ENCODE measurements around the gene LETMD1. TPM values are rescaled to one million over a fixed set of nuclear protein-coding genes. Genes with fewer than 3 reads are reported as not detected.
A peak's percentile ranks its signal among the peaks of the same experiment; 100 is the strongest.

LETMD1 gene
- total RNA-seq, 1 donor = 56.1 TPM

- Histone ChIP-seq H2AFZ (ENCODE audit: low read length) (peak overlapping the region; percentile 72), H3K79me2 (ENCODE audit: insufficient read depth, low read length) (peaks cover 48% of the 10 kb centered on the region), H3K4me3 (ENCODE audit: insufficient read depth, low read length) (peak overlapping the region; percentile 93), H3K4me2 (ENCODE audit: insufficient read depth, low read length) (peak overlapping the region; percentile 99), H3K4me1 (ENCODE audit: insufficient read depth, low read length) (peaks cover 13% of the 10 kb centered on the region), H3K27ac (ENCODE audit: low read depth, low read length) (peak overlapping the region; percentile 68), H3K27me3 (ENCODE audit: insufficient read depth, low read length) (no peaks in the 10 kb centered on the region), H3K9me3 (ENCODE audit: low read depth, low read length) (no peaks in the 10 kb centered on the region), H4K20me1 (ENCODE audit: insufficient read depth, low read length) (peaks cover 31% of the 10 kb centered on the region), H3K36me3 (ENCODE audit: insufficient read depth, low read length) (no peaks in the 10 kb centered on the region)
- no peak for TF ChIP-seq CTCF (IDR thresholded peaks at IDR 0.05; ENCODE audit: extremely low read depth, low read depth, low read length)
- DNase-seq (ENCODE audit: insufficient read length, low spot score, missing footprints) = no peak
Observed at GRCh38 chr12:51082561-51083125, 34.5 kb downstream of the LETMD1 start.

DNA sequence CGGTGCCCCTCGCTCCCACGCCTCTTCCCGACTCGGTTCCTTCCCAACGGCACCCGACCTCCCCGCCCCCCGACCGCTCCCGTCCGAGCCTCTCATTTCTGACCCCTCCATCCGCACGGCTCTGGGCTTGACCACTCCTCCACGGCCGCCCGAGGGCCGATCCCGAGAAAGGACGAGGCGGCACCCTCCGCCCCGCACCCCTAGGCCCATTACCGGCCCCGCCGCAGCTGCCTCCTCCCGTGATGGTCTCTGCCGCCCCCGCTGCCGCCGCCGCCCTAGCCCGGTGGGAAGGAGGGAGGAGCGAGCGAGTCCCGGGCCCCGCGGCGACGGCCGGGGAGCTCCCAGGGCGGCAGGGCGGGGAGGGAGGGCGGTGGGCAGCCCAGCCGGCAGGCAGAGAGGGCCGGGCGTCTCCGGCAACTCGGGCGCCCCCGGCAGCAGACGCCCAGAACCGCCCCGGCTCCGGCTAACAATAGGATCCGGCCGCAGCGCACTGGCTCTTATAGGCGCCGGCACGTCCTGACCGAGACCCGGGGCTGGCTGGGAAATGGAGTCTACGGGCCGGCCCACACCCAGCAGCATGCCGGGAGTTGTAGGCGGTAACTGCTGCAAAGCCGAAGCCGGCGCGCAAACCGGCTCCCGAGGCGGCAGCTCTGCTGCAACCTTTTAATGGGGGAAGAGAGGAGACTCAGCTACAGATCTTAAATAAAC lies 35.2 kb downstream of the LETMD1 start, which contains the start of gene CSRNP2:
Gene CSRNP2 (minus strand): TSS at position 471 of the 708 bp plus-strand sequence. CDS start 7,035 bp downstream, outside the sequence.
- Histone ChIP-seq H4K20me1 (ENCODE audit: insufficient read depth, low read length) (peaks cover 25% of the 10 kb centered on the region), H3K4me2 (ENCODE audit: insufficient read depth, low read length) (peak within 1 kb of the TSS; percentile 99), H3K79me2 (ENCODE audit: insufficient read depth, low read length) (peaks cover 41% of the 10 kb centered on the region), H3K4me3 (ENCODE audit: insufficient read depth, low read length) (peak within 1 kb of the TSS; percentile 93), H3K27me3 (ENCODE audit: insufficient read depth, low read length) (no peaks in the 10 kb centered on the region), H3K27ac (ENCODE audit: low read depth, low read length) (peak within 1 kb of the TSS; percentile 68), H3K9me3 (ENCODE audit: low read depth, low read length) (no peaks in the 10 kb centered on the region), H3K36me3 (ENCODE audit: insufficient read depth, low read length) (no peaks in the 10 kb centered on the region), H2AFZ (ENCODE audit: low read length) (peak within 1 kb of the TSS; percentile 89), H3K4me1 (ENCODE audit: insufficient read depth, low read length) (peaks cover 7% of the 10 kb centered on the region)
- no peak for TF ChIP-seq CTCF (IDR thresholded peaks at IDR 0.05; ENCODE audit: extremely low read depth, low read depth, low read length)
- DNase-seq (ENCODE audit: insufficient read length, low spot score, missing footprints) = peak; percentile 99

- Histone ChIP-seq H3K27me3 (ENCODE audit: insufficient read depth, low read length) (no peaks in the 10 kb centered on the region), H3K36me3 (ENCODE audit: insufficient read depth, low read length) (peaks cover 3% of the 10 kb centered on the region), H2AFZ (ENCODE audit: low read length) (no peak overlapping the region), H3K4me3 (ENCODE audit: insufficient read depth, low read length) (no peak overlapping the region), H3K4me1 (ENCODE audit: insufficient read depth, low read length) (peaks cover 7% of the 10 kb centered on the region), H3K79me2 (ENCODE audit: insufficient read depth, low read length) (peaks cover 25% of the 10 kb centered on the region), H3K4me2 (ENCODE audit: insufficient read depth, low read length) (no peak overlapping the region), H4K20me1 (ENCODE audit: insufficient read depth, low read length) (peaks cover 18% of the 10 kb centered on the region), H3K27ac (ENCODE audit: low read depth, low read length) (no peak overlapping the region), H3K9me3 (ENCODE audit: low read depth, low read length) (no peaks in the 10 kb centered on the region)
- DNase-seq (ENCODE audit: insufficient read length, low spot score, missing footprints) = no peak
- no peak for TF ChIP-seq CTCF (IDR thresholded peaks at IDR 0.05; ENCODE audit: extremely low read depth, low read depth, low read length)
Observed at GRCh38 chr12:51085757-51086156, 37.6 kb downstream of the LETMD1 start.

GRCh38 chr12:51086933-51087332 lies 38.8 kb downstream of the LETMD1 start:
- peaks cover 8% of the 10 kb centered on the region for H4K20me1 ChIP-seq (ENCODE audit: insufficient read depth, low read length)
- no peak for TF ChIP-seq CTCF (IDR thresholded peaks at IDR 0.05; ENCODE audit: extremely low read depth, low read depth, low read length)
- H3K4me2 ChIP-seq (ENCODE audit: insufficient read depth, low read length) = no peak overlapping the region
- no peaks in the 10 kb centered on the region for H3K9me3 ChIP-seq (ENCODE audit: low read depth, low read length)
- H3K27me3 ChIP-seq (ENCODE audit: insufficient read depth, low read length) = no peaks in the 10 kb centered on the region
- H3K4me1 ChIP-seq (ENCODE audit: insufficient read depth, low read length) = peaks cover 3% of the 10 kb centered on the region
- no peak overlapping the region for H3K4me3 ChIP-seq (ENCODE audit: insufficient read depth, low read length)
- peaks cover 13% of the 10 kb centered on the region for H3K79me2 ChIP-seq (ENCODE audit: insufficient read depth, low read length)
- no peak overlapping the region for H2AFZ ChIP-seq (ENCODE audit: low read length)
- no peak overlapping the region for H3K27ac ChIP-seq (ENCODE audit: low read depth, low read length)
- H3K36me3 ChIP-seq (ENCODE audit: insufficient read depth, low read length) = peaks cover 3% of the 10 kb centered on the region
- DNase-seq (ENCODE audit: insufficient read length, low spot score, missing footprints) = no peak

Measured in osteoblast (primary cell).